ENCODE results near the gene WSB1. TPM values are rescaled to one million over a fixed set of nuclear protein-coding genes. Genes with fewer than 3 reads are reported as not detected.
A peak's percentile ranks its signal among the peaks of the same experiment; 100 is the strongest.

WSB1 gene
- total RNA-seq, 1 donor from 2014 or later: 270 TPM

DNA sequence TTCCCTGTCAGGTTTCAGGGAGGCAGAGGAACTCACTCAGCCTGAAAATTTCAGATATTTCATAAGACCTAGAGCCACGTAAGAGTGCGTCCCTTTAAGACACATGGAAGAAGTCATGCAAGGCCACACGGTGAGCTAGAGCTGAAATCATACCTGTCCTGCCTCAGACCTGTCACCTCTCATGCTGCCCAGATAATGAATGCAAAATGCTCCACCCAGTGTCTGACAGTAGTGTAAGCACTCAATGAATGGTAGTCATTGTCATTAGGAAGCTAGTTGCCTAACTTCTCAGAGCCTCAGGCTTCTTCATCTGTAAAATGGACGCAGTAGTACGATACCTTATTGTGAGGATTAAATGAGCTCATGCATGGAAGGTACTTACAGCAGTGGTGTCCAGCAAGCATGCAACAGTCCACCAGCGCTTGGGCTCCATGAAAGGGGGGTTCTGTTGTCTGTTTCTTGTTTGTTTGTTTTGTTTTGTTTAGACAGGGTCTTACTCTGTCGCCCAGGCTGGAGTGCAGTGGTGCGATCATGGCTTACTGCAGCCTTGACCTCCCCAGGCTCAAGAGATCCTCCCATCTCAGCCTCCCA, 60.7 kb downstream of the WSB1 start:
- TF ChIP-seq CTCF (conservative IDR thresholded peaks at IDR 0.05): no peak
- Mint-ChIP-seq H3K27me3 (no peaks in the 10 kb centered on the region), H3K36me3 (peaks cover 4% of the 10 kb centered on the region), H3K4me1 (ENCODE audit: unreplicated experiment) (peaks cover 17% of the 10 kb centered on the region), H3K4me3 (peak overlapping the region; percentile 83), H3K27ac (peak overlapping the region; percentile 84), H3K9me3 (no peaks in the 10 kb centered on the region)
- no peak for DNase-seq (ENCODE audit: extremely low spot score, unreplicated experiment)

- Mint-ChIP-seq H3K27me3 (no peaks in the 10 kb centered on the region), H3K36me3 (peaks cover 4% of the 10 kb centered on the region), H3K4me1 (ENCODE audit: unreplicated experiment) (peaks cover 17% of the 10 kb centered on the region), H3K4me3 (no peak overlapping the region), H3K27ac (no peak overlapping the region), H3K9me3 (no peaks in the 10 kb centered on the region)
- DNase-seq (ENCODE audit: extremely low spot score, unreplicated experiment): no peak
- no peak for TF ChIP-seq CTCF (conservative IDR thresholded peaks at IDR 0.05)
These were observed 61.5 kb downstream of the WSB1 start for GRCh38 chr17:27355419-27355818.

- Mint-ChIP-seq H3K4me1 (ENCODE audit: unreplicated experiment) (peaks cover 17% of the 10 kb centered on the region), H3K27ac (no peak overlapping the region), H3K4me3 (no peak overlapping the region), H3K9me3 (no peaks in the 10 kb centered on the region), H3K36me3 (peaks cover 4% of the 10 kb centered on the region), H3K27me3 (no peaks in the 10 kb centered on the region)
- TF ChIP-seq CTCF (conservative IDR thresholded peaks at IDR 0.05): no peak
- no peak for DNase-seq (ENCODE audit: extremely low spot score, unreplicated experiment)
These were observed 62.3 kb downstream of the WSB1 start for GRCh38 chr17:27356091-27356705.

- Mint-ChIP-seq H3K36me3 (no peaks in the 10 kb centered on the region), H3K4me1 (ENCODE audit: unreplicated experiment) (peaks cover 11% of the 10 kb centered on the region), H3K4me3 (no peak overlapping the region), H3K27ac (no peak overlapping the region), H3K27me3 (no peaks in the 10 kb centered on the region), H3K9me3 (no peaks in the 10 kb centered on the region)
- TF ChIP-seq CTCF (conservative IDR thresholded peaks at IDR 0.05): no peak
- no peak for DNase-seq (ENCODE audit: extremely low spot score, unreplicated experiment)
These were observed 63.3 kb downstream of the WSB1 start for GRCh38 chr17:27357236-27357635.

DNA sequence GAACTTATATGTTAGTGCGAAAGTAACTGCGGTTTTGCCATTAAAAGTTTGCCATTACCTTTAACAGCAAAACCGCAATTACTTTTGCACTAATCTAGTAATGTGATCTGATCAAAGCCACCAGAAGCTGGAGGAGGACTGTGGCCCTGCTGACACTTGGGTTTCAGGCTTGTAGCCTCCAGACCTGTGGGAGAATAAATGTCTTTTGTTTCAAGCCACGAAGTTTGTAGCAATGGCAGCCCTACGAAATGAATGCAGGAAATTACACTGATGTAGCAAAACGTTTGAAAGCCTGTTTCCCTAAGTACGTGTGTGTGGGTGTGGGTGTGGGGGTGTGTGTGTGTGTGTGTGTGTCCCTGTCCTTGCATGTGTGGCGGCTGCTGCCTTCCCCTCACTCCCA, 66.6 kb downstream of the WSB1 start:
- Mint-ChIP-seq H3K9me3 (no peaks in the 10 kb centered on the region), H3K4me3 (no peak overlapping the region), H3K36me3 (no peaks in the 10 kb centered on the region), H3K4me1 (ENCODE audit: unreplicated experiment) (no peaks in the 10 kb centered on the region), H3K27ac (no peak overlapping the region), H3K27me3 (no peaks in the 10 kb centered on the region)
- no peak for TF ChIP-seq CTCF (conservative IDR thresholded peaks at IDR 0.05)
- no peak for DNase-seq (ENCODE audit: extremely low spot score, unreplicated experiment)
